Measurements from ENCODE around the gene ATAD3B. TPM values are rescaled to one million over a fixed set of nuclear protein-coding genes. Genes with fewer than 3 reads are reported as not detected.

Gene ATAD3B
- total and polyA plus RNA-seq, 2 of the 13 experiments (the other 11 are each of a cell fraction or from before 2014, with no cell fraction given), result 9.6 to 31.1 TPM

DNA sequence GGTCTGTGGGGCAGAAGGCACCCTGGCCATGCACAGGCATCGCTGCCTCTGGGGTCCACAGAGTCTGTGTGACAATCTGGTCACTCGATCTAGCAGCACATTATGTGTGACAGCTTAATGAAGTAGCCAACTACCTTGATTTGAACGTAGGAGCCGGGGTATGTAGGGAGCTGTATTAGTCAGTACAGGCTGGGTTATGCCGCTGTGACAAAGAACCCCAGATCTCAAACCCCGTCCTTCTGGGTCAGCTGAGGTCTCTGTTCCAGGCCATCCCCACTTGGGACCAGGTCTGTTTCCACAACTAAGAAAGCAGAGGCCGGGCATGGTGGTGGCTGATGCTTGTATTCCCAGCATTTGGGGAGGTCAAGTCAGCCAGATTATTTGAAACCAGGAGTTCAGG lies 8.3 kb upstream of the ATAD3B start:
- Histone ChIP-seq H3K27ac (ENCODE audit: extremely low read length, insufficient read depth, low read length) (no peak overlapping the region), H3K9me3 (ENCODE audit: low read length) (no peaks in the 10 kb centered on the region), H3K27me3 (ENCODE audit: control insufficient read depth in 1 of 2, insufficient read depth in 2 of 2, low read length in 2 of 2) (peaks cover 6 to 15% of the 10 kb centered on the region in 2 experiments; a peak in 4 of 5 replicates), H3K4me3 (replicated peaks in 1 of 3; ENCODE audit: insufficient read depth in 1 of 3, low read depth in 2 of 3, low read length in 3 of 3) (no peak overlapping the region), H3K36me3 (replicated peaks in 1 of 2; ENCODE audit: control insufficient read depth in 1 of 2, insufficient read depth in 2 of 2, low read length in 2 of 2) (no peaks in the 10 kb centered on the region), H3K9ac (ENCODE audit: insufficient read depth, low read depth, low read length) (no peak overlapping the region), H4K20me1 (ENCODE audit: insufficient read depth, low read length) (no peaks in the 10 kb centered on the region), H2AFZ (ENCODE audit: low read length) (no peak overlapping the region), H3K79me2 (ENCODE audit: insufficient read depth, low read length) (no peaks in the 10 kb centered on the region), H3K4me1 (ENCODE audit: insufficient read depth, low read length) (peaks cover 37% of the 10 kb centered on the region), H3K4me2 (ENCODE audit: low read depth, low read length) (peak overlapping the region; percentile 77; the same call in 1 of the 2 replicates)
- ChIA-PET CTCF (ENCODE audit: low intra/inter-chr PET ratio, low total read pairs) (no interaction called here), POLR2A (interaction anchor here (1.1 to 1.3 kb wide), 3 partner anchors 25 to 34 kb away, joined by 3 read pairs; no protein-coding TSS in a partner anchor)
- intact Hi-C loops (cut with micrococcal nuclease; ENCODE audit: unreplicated experiment), result no loop called here
- no peak for FAIRE-seq
- 80% methylated on average over 3 of the region's 7 CpGs for WGBS (ENCODE audit: low lambda C conversion rate)
- DNase-seq (ENCODE audit: low spot score), result no peak
- in situ Hi-C loops (cut with HindIII; ENCODE audit: extremely low pct_ligation_motif_present, low pct_unique_long_range_greater_than_20kb), result no loop called here
- no peak for ATAC-seq
- BruUV-seq (replicated peaks), result no TSS peak
- TF ChIP-seq ZNF83 (CRISPR knock-in tag; IDR thresholded peaks at IDR 0.05; ENCODE audit: borderline replicate concordance) (no peak), NCOA1 (CRISPR knock-in tag; IDR thresholded peaks at IDR 0.05) (no peak), RBAK (CRISPR knock-in tag; IDR thresholded peaks at IDR 0.05) (peak; percentile 76), ZMYM3 (CRISPR knock-in tag; IDR thresholded peaks at IDR 0.05) (0 out of 2 replicates have a peak, but pooled peaks have one; percentile 23), NFIB (CRISPR knock-in tag; IDR thresholded peaks at IDR 0.05; ENCODE audit: borderline replicate concordance) (no peak), DPF2 (CRISPR knock-in tag; IDR thresholded peaks at IDR 0.05; ENCODE audit: borderline replicate concordance, low read depth) (no peak), ZBTB42 (CRISPR knock-in tag; IDR thresholded peaks at IDR 0.05) (no peak), ZNF12 (CRISPR knock-in tag; IDR thresholded peaks at IDR 0.05) (peak; percentile 99)
- TF ChIP-seq, protein P1, sequence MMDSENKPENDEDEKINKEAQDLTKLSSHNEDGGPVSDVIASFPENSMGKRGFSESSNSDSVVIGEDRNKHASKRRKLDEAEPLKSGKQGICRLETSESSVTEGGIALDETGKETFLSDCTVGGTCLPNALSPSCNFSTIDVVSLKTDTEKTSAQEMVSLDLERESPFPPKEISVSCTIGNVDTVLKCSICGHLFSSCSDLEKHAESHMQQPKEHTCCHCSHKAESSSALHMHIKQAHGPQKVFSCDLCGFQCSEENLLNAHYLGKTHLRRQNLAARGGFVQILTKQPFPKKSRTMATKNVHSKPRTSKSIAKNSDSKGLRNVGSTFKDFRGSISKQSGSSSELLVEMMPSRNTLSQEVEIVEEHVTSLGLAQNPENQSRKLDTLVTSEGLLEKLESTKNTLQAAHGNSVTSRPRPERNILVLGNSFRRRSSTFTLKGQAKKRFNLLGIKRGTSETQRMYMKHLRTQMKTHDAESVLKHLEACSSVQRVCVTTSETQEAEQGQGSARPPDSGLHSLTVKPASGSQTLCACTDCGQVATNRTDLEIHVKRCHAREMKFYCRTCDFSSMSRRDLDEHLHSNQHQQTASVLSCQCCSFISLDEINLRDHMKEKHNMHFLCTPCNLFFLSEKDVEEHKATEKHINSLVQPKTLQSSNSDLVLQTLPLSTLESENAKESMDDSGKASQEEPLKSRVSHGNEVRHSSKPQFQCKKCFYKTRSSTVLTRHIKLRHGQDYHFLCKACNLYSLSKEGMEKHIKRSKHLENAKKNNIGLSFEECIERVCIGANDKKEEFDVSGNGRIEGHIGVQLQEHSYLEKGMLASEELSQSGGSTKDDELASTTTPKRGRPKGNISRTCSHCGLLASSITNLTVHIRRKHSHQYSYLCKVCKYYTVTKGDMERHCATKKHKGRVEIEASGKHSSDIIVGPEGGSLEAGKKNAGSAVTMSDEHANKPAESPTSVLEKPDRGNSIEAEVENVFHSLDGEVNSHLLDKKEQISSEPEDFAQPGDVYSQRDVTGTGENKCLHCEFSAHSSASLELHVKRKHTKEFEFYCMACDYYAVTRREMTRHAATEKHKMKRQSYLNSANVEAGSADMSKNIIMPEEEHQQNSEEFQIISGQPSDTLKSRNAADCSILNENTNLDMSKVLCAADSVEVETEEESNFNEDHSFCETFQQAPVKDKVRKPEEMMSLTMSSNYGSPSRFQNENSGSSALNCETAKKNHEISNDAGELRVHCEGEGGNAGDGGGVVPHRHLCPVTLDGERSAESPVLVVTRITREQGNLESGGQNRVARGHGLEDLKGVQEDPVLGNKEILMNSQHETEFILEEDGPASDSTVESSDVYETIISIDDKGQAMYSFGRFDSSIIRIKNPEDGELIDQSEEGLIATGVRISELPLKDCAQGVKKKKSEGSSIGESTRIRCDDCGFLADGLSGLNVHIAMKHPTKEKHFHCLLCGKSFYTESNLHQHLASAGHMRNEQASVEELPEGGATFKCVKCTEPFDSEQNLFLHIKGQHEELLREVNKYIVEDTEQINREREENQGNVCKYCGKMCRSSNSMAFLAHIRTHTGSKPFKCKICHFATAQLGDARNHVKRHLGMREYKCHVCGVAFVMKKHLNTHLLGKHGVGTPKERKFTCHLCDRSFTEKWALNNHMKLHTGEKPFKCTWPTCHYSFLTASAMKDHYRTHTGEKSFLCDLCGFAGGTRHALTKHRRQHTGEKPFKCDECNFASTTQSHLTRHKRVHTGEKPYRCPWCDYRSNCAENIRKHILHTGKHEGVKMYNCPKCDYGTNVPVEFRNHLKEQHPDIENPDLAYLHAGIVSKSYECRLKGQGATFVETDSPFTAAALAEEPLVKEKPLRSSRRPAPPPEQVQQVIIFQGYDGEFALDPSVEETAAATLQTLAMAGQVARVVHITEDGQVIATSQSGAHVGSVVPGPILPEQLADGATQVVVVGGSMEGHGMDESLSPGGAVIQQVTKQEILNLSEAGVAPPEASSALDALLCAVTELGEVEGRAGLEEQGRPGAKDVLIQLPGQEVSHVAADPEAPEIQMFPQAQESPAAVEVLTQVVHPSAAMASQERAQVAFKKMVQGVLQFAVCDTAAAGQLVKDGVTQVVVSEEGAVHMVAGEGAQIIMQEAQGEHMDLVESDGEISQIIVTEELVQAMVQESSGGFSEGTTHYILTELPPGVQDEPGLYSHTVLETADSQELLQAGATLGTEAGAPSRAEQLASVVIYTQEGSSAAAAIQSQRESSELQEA (CRISPR knock-in tag; IDR thresholded peaks at IDR 0.05; ENCODE audit: not compliant biosample characterization), result no peak
- TF ChIP-seq, protein P2, sequence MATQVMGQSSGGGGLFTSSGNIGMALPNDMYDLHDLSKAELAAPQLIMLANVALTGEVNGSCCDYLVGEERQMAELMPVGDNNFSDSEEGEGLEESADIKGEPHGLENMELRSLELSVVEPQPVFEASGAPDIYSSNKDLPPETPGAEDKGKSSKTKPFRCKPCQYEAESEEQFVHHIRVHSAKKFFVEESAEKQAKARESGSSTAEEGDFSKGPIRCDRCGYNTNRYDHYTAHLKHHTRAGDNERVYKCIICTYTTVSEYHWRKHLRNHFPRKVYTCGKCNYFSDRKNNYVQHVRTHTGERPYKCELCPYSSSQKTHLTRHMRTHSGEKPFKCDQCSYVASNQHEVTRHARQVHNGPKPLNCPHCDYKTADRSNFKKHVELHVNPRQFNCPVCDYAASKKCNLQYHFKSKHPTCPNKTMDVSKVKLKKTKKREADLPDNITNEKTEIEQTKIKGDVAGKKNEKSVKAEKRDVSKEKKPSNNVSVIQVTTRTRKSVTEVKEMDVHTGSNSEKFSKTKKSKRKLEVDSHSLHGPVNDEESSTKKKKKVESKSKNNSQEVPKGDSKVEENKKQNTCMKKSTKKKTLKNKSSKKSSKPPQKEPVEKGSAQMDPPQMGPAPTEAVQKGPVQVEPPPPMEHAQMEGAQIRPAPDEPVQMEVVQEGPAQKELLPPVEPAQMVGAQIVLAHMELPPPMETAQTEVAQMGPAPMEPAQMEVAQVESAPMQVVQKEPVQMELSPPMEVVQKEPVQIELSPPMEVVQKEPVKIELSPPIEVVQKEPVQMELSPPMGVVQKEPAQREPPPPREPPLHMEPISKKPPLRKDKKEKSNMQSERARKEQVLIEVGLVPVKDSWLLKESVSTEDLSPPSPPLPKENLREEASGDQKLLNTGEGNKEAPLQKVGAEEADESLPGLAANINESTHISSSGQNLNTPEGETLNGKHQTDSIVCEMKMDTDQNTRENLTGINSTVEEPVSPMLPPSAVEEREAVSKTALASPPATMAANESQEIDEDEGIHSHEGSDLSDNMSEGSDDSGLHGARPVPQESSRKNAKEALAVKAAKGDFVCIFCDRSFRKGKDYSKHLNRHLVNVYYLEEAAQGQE (IDR thresholded peaks at IDR 0.05; ENCODE audit: borderline replicate concordance in 1 of 2, low read depth in 1 of 2, low read length in 2 of 2), result no peak
- TF ChIP-seq, protein P3, sequence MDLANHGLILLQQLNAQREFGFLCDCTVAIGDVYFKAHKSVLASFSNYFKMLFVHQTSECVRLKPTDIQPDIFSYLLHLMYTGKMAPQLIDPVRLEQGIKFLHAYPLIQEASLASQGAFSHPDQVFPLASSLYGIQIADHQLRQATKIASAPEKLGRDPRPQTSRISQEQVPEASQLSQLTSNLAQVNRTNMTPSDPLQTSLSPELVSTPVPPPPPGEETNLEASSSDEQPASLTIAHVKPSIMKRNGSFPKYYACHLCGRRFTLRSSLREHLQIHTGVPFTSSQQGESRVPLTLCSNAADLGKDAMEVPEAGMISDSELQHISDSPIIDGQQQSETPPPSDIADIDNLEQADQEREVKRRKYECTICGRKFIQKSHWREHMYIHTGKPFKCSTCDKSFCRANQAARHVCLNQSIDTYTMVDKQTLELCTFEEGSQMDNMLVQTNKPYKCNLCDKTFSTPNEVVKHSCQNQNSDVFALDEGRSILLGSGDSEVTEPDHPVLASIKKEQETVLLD (CRISPR knock-in tag; IDR thresholded peaks at IDR 0.05; ENCODE audit: low read depth), result no peak
